ENCODE data around the gene VAV1. TPM values are rescaled to one million over a fixed set of nuclear protein-coding genes. Genes with fewer than 3 reads are reported as not detected.
A peak's percentile ranks its signal among the peaks of the same experiment; 100 is the strongest.

VAV1 gene
- total and polyA plus RNA-seq, 9 of the 15 experiments (the other 6 are each of a cell fraction or from before 2014, with no cell fraction given): 0.46 to 20.1 (median 11.1) TPM

- peak in 1 of 2 experiments; percentile 46 for TF ChIP-seq AFF1 (IDR thresholded peaks at IDR 0.05; ENCODE audit: low read depth in 1 of 2, partially characterized antibody in 2 of 2)
- TF ChIP-seq SMAD3 (CRISPR knock-in tag; conservative IDR thresholded peaks at IDR 0.05): 0 out of 2 replicates have a peak, but pooled peaks have one; percentile 31
- no peak for TF ChIP-seq CUX1 (CRISPR knock-in tag; IDR thresholded peaks at IDR 0.05)
- TF ChIP-seq CREB3 (tag; conservative IDR thresholded peaks at IDR 0.05; ENCODE audit: low read depth): no peak
- TF ChIP-seq NFRKB (IDR thresholded peaks at IDR 0.05; ENCODE audit: low read depth): no peak
- peak in 1 of 3 experiments; percentile 61; a peak in 1 of 6 replicates for TF ChIP-seq ZBTB11 (CRISPR knock-in tag; IDR thresholded peaks at IDR 0.05)
- TF ChIP-seq BRF1 (IDR thresholded peaks at IDR 0.05; ENCODE audit: borderline replicate concordance, extremely low read depth, insufficient read length): no peak
- TF ChIP-seq ZNF668 (CRISPR knock-in tag; IDR thresholded peaks at IDR 0.05): no peak
- no peak for TF ChIP-seq TAF7 (tag; IDR thresholded peaks at IDR 0.05)
- no peak for TF ChIP-seq JUNB (CRISPR knock-in tag; conservative IDR thresholded peaks at IDR 0.05)
- TF ChIP-seq GTF2A2 (tag; IDR thresholded peaks at IDR 0.05): no peak
These were observed 19.1 kb upstream of the VAV1 start (continued) for GRCh38 chr19:6753178-6754031.

All from K562 (cell line).